GM12874 (cell line): ENCODE results near the gene C11orf21.

Experiments used
- CTCF ChIP-seq: IDR thresholded peaks from 2 replicates; pipeline ENCODE4 v1.5.1; 2011; ENCODE audit warnings: low read depth, mild to moderate bottlenecking, control low read depth, low read length, moderate library complexity; ENCODE audit not compliant: insufficient read depth

The C11orf21 gene

DNA sequence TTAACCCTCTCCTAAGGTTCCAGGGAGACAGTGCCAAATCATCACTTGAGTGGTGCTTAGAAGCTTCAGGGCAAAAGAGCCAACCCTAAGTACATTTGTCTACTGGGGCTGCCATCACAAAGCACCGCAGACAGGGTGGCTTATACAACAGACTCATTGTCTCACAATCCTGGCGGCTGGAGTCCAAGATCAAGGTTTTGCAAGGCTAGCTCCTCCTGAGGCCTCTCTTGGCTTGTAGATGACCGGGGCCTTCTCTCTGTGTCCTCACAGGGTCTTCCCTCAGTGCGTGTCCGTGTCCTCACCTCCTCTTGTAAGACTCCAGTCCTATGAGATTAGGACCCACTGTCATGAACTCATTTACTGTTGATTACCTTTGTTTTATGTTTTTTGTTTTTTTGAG lies 41.3 kb upstream of the C11orf21 start:
- TF ChIP-seq CTCF, result no peak

- no peak for TF ChIP-seq CTCF
These were observed 40.8 kb upstream of the C11orf21 start for GRCh38 chr11:2342557-2342956.

- no peak for TF ChIP-seq CTCF
These were observed 29.7 kb upstream of the C11orf21 start for GRCh38 chr11:2331404-2331803.

GRCh38 chr11:2330696-2331095 lies 29.0 kb upstream of the C11orf21 start:
- no peak for TF ChIP-seq CTCF

DNA sequence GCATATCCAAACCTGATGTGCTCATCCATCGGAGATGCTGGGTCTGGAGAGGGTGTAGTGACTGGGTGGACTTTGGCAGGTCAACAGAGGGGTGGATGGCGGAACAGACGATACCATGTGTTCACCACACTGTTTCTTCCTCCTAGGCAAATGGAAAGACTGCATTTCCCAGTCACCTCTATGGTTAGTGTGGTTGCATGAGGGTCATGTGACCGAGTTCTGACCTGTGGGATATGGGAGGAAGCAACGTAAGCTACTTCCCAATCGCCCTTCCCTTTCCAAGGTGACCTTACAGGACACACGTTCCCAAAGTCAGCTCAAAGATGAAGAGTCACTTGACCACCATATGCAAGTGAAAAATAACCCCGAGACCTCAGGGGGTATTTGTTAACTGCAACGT lies 27.8 kb upstream of the C11orf21 start:
- no peak for TF ChIP-seq CTCF

DNA sequence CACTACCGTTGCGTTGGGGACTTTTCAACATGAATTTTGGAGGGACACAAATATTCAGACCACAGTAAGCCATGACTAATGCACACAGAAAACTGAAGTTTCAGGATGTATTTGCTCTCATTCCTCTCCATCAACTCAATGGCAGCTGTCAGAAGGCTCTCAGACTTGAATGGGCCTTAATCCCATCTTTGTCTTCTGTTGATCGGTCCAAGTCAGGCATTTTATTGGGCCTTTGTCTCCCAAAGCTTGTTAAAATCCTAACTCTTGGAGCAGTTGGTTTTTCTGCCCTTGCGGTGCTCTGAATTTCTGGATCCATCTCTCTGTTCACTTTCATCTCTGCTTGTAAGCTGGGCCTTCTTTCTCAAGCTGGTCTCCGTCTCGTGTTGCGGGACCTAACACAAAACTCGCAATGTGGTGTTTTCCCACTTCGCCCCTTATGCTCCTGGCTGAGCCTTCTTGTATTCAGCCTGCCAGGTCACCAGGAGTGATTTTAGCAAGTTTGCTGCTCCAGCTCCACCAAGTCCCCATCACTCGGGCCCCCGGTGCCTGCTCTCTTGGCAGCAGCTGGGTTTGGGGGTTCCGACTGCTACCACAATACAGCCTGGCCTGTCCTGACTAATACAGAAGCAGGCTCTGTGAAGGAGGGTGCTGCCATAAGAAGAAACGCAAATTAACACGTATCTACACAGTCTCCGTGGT lies 27.1 kb upstream of the C11orf21 start:
- no peak for TF ChIP-seq CTCF

DNA sequence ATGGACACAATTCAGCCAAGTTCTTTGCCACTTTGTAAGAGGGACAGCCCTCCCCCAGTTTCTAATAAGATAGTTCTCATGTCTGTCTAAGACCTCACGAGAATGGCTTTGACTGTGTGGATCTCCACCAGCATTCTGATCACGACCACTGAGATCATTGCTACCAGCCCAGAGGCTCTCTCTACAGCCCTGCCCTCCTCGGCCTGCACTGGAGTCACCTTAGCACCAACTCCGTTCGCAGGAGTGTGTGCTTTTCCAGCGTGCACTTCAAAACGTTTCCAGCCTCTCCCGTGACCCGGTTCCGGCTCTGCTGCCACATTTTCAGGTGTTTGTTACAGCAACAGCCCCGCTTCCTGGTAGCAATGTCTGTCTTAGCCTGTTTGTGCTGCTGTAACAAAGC lies 26.3 kb upstream of the C11orf21 start:
- no peak for TF ChIP-seq CTCF
